ENCODE data around the gene KMT2C.

The KMT2C gene

DNA sequence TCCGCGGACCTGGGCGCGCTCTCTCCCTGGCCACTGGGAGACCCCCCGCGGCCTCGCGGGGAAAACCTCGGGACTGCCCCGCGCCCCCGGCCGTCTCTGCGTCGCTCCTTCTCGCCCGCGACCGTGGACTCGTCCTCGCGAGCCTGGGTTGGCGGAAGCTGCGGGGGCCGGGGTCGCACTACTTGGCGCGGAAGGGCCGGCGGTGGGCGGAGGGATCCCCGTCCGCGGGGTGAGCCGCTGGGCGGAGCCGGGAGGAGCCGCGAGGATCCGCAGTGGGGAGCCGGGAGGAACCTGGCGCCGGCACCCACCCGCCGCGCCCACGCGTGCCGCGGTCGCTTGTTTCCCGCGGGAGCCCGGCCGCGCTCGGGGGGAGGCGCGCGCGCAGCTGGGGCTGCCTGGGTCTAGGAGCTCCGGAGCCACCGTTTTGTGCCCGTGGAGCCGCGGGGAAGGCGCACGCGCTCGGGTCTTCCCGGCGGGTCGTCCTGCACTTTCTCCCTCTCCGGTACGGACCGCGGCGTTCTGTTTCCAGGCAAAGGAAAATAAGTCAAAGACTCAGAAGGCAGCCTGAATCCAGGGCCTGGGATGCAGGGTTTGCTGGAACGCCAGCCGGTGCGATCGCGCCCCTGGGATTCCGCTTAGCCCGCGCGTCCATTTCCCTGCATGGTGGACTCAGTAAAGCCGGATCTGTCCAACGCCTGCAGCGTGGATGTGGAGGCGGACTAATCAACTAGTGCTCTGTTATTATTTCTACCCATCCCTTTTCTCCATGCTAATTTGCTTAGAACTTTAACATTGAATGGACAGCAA is 28.7 kb upstream of the KMT2C start (continued):
- TF ChIP-seq ZNF23 (tag by site-specific recombination; IDR thresholded peaks at IDR 0.05; ENCODE audit: borderline replicate concordance) (0 out of 2 replicates have a peak, but pooled peaks have one; percentile 25), GLI4 (tag by site-specific recombination; IDR thresholded peaks at IDR 0.05) (peak; percentile 58; the same call in 1 of the 2 replicates), ZNF157 (tag by site-specific recombination; IDR thresholded peaks at IDR 0.05) (no peak), ZNF785 (tag by site-specific recombination; IDR thresholded peaks at IDR 0.05) (peak; percentile 98), EGR2 (tag by site-specific recombination; IDR thresholded peaks at IDR 0.05; ENCODE audit: low read depth) (peak; percentile 78), ZNF777 (tag by site-specific recombination; IDR thresholded peaks at IDR 0.05; ENCODE audit: borderline replicate concordance) (no peak), ZNF776 (tag by site-specific recombination; IDR thresholded peaks at IDR 0.05; ENCODE audit: borderline replicate concordance) (no peak), SALL2 (tag by site-specific recombination; IDR thresholded peaks at IDR 0.05; ENCODE audit: borderline replicate concordance) (no peak), ZIC2 (tag by site-specific recombination; IDR thresholded peaks at IDR 0.05) (peak; percentile 78), ZNF529 (tag by site-specific recombination; IDR thresholded peaks at IDR 0.05; ENCODE audit: insufficient replicate concordance) (no peak), WT1 (tag by site-specific recombination; IDR thresholded peaks at IDR 0.05) (no peak; the same call in 1 of the 2 replicates), REPIN1 (tag by site-specific recombination; IDR thresholded peaks at IDR 0.05; ENCODE audit: low read depth) (no peak), ZBTB1 (tag by site-specific recombination; IDR thresholded peaks at IDR 0.05) (no peak), ZNF221 (tag by site-specific recombination; IDR thresholded peaks at IDR 0.05; ENCODE audit: borderline replicate concordance) (no peak), ZFHX2 (tag by site-specific recombination; conservative IDR thresholded peaks at IDR 0.05) (peak; percentile 92), ZFP41 (tag by site-specific recombination; IDR thresholded peaks at IDR 0.05; ENCODE audit: borderline replicate concordance) (no peak), ZNF350 (tag by site-specific recombination; IDR thresholded peaks at IDR 0.05) (no peak), ZBTB20 (tag by site-specific recombination; IDR thresholded peaks at IDR 0.05) (peak; percentile 86; the same call in 1 of the 2 replicates), ZNF548 (tag by site-specific recombination; IDR thresholded peaks at IDR 0.05) (no peak), ZBTB7A (tag by site-specific recombination; IDR thresholded peaks at IDR 0.05; ENCODE audit: low read depth) (no peak), ZNF175 (tag by site-specific recombination; IDR thresholded peaks at IDR 0.05) (no peak), ZNF555 (tag by site-specific recombination; conservative IDR thresholded peaks at IDR 0.05) (no peak), ZNF626 (tag by site-specific recombination; IDR thresholded peaks at IDR 0.05) (no peak), ZNF354C (tag by site-specific recombination; IDR thresholded peaks at IDR 0.05; ENCODE audit: borderline replicate concordance, low read depth) (no peak), ZNF664 (tag by site-specific recombination; IDR thresholded peaks at IDR 0.05) (no peak), ZBTB8A (tag by site-specific recombination; IDR thresholded peaks at IDR 0.05) (peak; percentile 52; the same call in 1 of the 2 replicates), ZNF76 (tag by site-specific recombination; IDR thresholded peaks at IDR 0.05; ENCODE audit: borderline replicate concordance, low read depth) (peak; percentile 75), KLF7 (tag by site-specific recombination; IDR thresholded peaks at IDR 0.05; ENCODE audit: borderline replicate concordance) (peak; percentile 84), ZNF132 (tag by site-specific recombination; IDR thresholded peaks at IDR 0.05; ENCODE audit: borderline replicate concordance) (no peak)
- TF ChIP-seq, protein P1, sequence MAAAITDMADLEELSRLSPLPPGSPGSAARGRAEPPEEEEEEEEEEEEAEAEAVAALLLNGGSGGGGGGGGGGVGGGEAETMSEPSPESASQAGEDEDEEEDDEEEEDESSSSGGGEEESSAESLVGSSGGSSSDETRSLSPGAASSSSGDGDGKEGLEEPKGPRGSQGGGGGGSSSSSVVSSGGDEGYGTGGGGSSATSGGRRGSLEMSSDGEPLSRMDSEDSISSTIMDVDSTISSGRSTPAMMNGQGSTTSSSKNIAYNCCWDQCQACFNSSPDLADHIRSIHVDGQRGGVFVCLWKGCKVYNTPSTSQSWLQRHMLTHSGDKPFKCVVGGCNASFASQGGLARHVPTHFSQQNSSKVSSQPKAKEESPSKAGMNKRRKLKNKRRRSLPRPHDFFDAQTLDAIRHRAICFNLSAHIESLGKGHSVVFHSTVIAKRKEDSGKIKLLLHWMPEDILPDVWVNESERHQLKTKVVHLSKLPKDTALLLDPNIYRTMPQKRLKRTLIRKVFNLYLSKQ (tag by site-specific recombination; IDR thresholded peaks at IDR 0.05; ENCODE audit: borderline replicate concordance) = no peak
- TF ChIP-seq, protein P2, sequence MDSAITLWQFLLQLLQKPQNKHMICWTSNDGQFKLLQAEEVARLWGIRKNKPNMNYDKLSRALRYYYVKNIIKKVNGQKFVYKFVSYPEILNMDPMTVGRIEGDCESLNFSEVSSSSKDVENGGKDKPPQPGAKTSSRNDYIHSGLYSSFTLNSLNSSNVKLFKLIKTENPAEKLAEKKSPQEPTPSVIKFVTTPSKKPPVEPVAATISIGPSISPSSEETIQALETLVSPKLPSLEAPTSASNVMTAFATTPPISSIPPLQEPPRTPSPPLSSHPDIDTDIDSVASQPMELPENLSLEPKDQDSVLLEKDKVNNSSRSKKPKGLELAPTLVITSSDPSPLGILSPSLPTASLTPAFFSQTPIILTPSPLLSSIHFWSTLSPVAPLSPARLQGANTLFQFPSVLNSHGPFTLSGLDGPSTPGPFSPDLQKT (IDR thresholded peaks at IDR 0.05; ENCODE audit: borderline replicate concordance, low read depth, low read length) = no peak; the same call in 1 of the 2 replicates
- TF ChIP-seq, protein P3, sequence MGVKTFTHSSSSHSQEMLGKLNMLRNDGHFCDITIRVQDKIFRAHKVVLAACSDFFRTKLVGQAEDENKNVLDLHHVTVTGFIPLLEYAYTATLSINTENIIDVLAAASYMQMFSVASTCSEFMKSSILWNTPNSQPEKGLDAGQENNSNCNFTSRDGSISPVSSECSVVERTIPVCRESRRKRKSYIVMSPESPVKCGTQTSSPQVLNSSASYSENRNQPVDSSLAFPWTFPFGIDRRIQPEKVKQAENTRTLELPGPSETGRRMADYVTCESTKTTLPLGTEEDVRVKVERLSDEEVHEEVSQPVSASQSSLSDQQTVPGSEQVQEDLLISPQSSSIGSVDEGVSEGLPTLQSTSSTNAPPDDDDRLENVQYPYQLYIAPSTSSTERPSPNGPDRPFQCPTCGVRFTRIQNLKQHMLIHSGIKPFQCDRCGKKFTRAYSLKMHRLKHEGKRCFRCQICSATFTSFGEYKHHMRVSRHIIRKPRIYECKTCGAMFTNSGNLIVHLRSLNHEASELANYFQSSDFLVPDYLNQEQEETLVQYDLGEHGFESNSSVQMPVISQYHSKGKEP (tag by site-specific recombination; IDR thresholded peaks at IDR 0.05) = peak; percentile 3; the same call in 1 of the 2 replicates
- TF ChIP-seq, protein P4, sequence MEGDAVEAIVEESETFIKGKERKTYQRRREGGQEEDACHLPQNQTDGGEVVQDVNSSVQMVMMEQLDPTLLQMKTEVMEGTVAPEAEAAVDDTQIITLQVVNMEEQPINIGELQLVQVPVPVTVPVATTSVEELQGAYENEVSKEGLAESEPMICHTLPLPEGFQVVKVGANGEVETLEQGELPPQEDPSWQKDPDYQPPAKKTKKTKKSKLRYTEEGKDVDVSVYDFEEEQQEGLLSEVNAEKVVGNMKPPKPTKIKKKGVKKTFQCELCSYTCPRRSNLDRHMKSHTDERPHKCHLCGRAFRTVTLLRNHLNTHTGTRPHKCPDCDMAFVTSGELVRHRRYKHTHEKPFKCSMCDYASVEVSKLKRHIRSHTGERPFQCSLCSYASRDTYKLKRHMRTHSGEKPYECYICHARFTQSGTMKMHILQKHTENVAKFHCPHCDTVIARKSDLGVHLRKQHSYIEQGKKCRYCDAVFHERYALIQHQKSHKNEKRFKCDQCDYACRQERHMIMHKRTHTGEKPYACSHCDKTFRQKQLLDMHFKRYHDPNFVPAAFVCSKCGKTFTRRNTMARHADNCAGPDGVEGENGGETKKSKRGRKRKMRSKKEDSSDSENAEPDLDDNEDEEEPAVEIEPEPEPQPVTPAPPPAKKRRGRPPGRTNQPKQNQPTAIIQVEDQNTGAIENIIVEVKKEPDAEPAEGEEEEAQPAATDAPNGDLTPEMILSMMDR (tag by site-specific recombination; IDR thresholded peaks at IDR 0.05) = peak; percentile 40; the same call in 1 of the 2 replicates
